22Rv1 (cell line): ENCODE results near the gene UBL5.

Source experiments
- CTCF ChIP-seq: fragments of 450-650 bp; IDR thresholded peaks from 2 replicates; pipeline ENCODE4 v1.5.1; 2017; ENCODE audit warnings: mild to moderate bottlenecking
- ZFX ChIP-seq: fragments of 450-650 bp; IDR thresholded peaks from 2 replicates; pipeline ENCODE4 v1.6.1; 2017; ENCODE audit warnings: antibody characterized with exemption, borderline replicate concordance

- TF ChIP-seq CTCF (no peak), ZFX (no peak)
Observed at GRCh38 chr19:9863759-9864158, 36.0 kb downstream of the UBL5 start.
